SK-N-SH (cell line): ENCODE data around the gene CNOT9. TPM values are rescaled to one million over a fixed set of nuclear protein-coding genes. Genes with fewer than 3 reads are reported as not detected.

Experiments used
- CTCF ChIA-PET: fragments of 300-600, 350-600 bp; formaldehyde crosslinking; extraction: SDS; loops from one replicate; lab custom pipeline; 2021; lab: Yijun Ruan, JAX
- POLR2A ChIA-PET: fragments of 350-600 bp; sonication (Branson Sonifier 250); formaldehyde crosslinking; extraction: SDS; loops from one replicate; lab custom pipeline; 2020; ENCODE audit warnings: antibody characterized with exemption, inconsistent platforms; lab: Yijun Ruan, JAX
- DNase-seq: peaks from one replicate; pipeline ENCODE4 v3.0.0; 2012
- H2AFZ ChIP-seq: fragments of 200-600 bp; sonication (generic); 2 replicates; pipeline ENCODE4 v1.8.1; 2016; ENCODE audit warnings: antibody characterized with exemption, mild to moderate bottlenecking, low read depth
- H3F3A ChIP-seq: fragments of 200-600 bp; sonication (generic); replicated peaks from 2 replicates; pipeline ENCODE3; 2016; ENCODE audit warnings: antibody characterized with exemption, mild to moderate bottlenecking; ENCODE audit not compliant: insufficient read depth
- H3K27ac ChIP-seq, 2 experiments: fragments of 200-500 bp in 1 of 2; fragments of 200-600 bp in 1 of 2; sonication (Bioruptor generic) in 1 of 2; sonication (generic), shearing (Covaris generic) in 1 of 2; 2 replicates each; pipeline versions ENCODE4 v1.5.1 to v1.6.1; 2014 to 2016; ENCODE audit warnings: low read depth in 2 of 2, inconsistent platforms in 1 of 2, low read length in 1 of 2, mild to moderate bottlenecking in 1 of 2, mixed read lengths in 1 of 2
- H3K27me3 ChIP-seq: fragments of 200-600 bp; sonication (generic), shearing (Covaris generic); 2 replicates; pipeline ENCODE4 v1.6.1; 2016; ENCODE audit warnings: mixed run types; ENCODE audit not compliant: insufficient read depth
- H3K36me3 ChIP-seq, 2 experiments: fragments of 200-500 bp in 1 of 2; fragments of 200-600 bp in 1 of 2; sonication (Bioruptor generic) in 1 of 2; sonication (generic) in 1 of 2; replicated peaks in 1 of 2; 2 replicates each; pipeline versions ENCODE3 to v1.5.1; 2014 to 2016; ENCODE audit warnings: low read length in 1 of 2, mild to moderate bottlenecking in 1 of 2; ENCODE audit not compliant: insufficient read depth in 2 of 2, control insufficient read depth in 1 of 2
- H3K4me1 ChIP-seq, 2 experiments: fragments of 200-500 bp in 1 of 2; fragments of 200-600 bp in 1 of 2; sonication (Bioruptor generic) in 1 of 2; sonication (generic), shearing (Covaris generic) in 1 of 2; 2 replicates each; pipeline versions ENCODE4 v1.5.1 to v1.6.1; 2014 to 2016; ENCODE audit warnings: low read depth in 1 of 2, low read length in 1 of 2, mixed run types in 1 of 2; ENCODE audit not compliant: insufficient read depth in 2 of 2, control insufficient read depth in 1 of 2
- H3K4me2 ChIP-seq: fragments of 200-600 bp; sonication (generic), shearing (Covaris generic); 2 replicates; pipeline ENCODE4 v1.6.1; 2017; ENCODE audit warnings: mixed run types
- H3K4me3 ChIP-seq, 2 experiments: fragments of 200-500 bp in 1 of 2; fragments of 200-600 bp in 1 of 2; sonication (Bioruptor generic) in 1 of 2; sonication (generic), shearing (Covaris generic) in 1 of 2; 2 replicates each; pipeline versions ENCODE4 v1.5.1 to v1.8.1; 2014 to 2016; ENCODE audit warnings: low read depth in 2 of 2, inconsistent platforms in 1 of 2, low read length in 1 of 2, mild to moderate bottlenecking in 1 of 2, mixed read lengths in 1 of 2, moderate library complexity in 1 of 2
- H3K79me2 ChIP-seq: fragments of 200-600 bp; sonication (generic); 2 replicates; pipeline ENCODE4 v1.8.1; 2017; ENCODE audit warnings: mild to moderate bottlenecking; ENCODE audit not compliant: insufficient read depth
- H3K9ac ChIP-seq: fragments of 200-600 bp; sonication (generic); 2 replicates; pipeline ENCODE4 v1.6.1; 2017; ENCODE audit warnings: mixed run types
- H3K9me2 ChIP-seq: fragments of 200-600 bp; sonication (generic); 2 replicates; pipeline ENCODE4 v1.6.1; 2017; ENCODE audit warnings: mixed run types
- H3K9me3 ChIP-seq: fragments of 200-600 bp; sonication (generic); 2 replicates; pipeline ENCODE4 v1.6.1; 2017; ENCODE audit warnings: mixed run types, mild to moderate bottlenecking, moderate library complexity
- H4K20me1 ChIP-seq: fragments of 200-600 bp; sonication (generic); 2 replicates; pipeline ENCODE4 v1.6.1; 2017; ENCODE audit warnings: mild to moderate bottlenecking, mixed run types; ENCODE audit not compliant: insufficient read depth
- CHD2 ChIP-seq: fragments of 150-350 bp; IDR thresholded peaks from 2 replicates; pipeline ENCODE4 v1.6.1; 2018; ENCODE audit warnings: low read length; ENCODE audit not compliant: partially characterized antibody
- EP300 ChIP-seq, 2 experiments: IDR thresholded peaks; 2 replicates each; pipeline versions ENCODE4 v1.4.0 to v1.6.1; 2012; ENCODE audit warnings: borderline replicate concordance in 1 of 2, low read depth in 1 of 2, low read length in 1 of 2
- EZH2phosphoT487 ChIP-seq: fragments of 200-600 bp; sonication (generic); IDR thresholded peaks from 2 replicates; pipeline ENCODE4 v1.6.1; 2017; ENCODE audit warnings: low read depth, mixed run types, mild to moderate bottlenecking, antibody characterized with exemption, moderate library complexity, borderline replicate concordance
- FOXJ3 ChIP-seq: sonication (generic); formaldehyde crosslinking; IDR thresholded peaks from 2 replicates; pipeline ENCODE4 v1.5.1; 2020; ENCODE audit warnings: mild to moderate bottlenecking, missing genetic modification reagents
- GABPA ChIP-seq: IDR thresholded peaks from 2 replicates; pipeline ENCODE4 v1.4.0; 2012; ENCODE audit warnings: low read depth, mild to moderate bottlenecking
- MAX ChIP-seq: IDR thresholded peaks from 2 replicates; pipeline ENCODE4 v1.4.0; 2012; ENCODE audit warnings: low read depth
- MEF2A ChIP-seq: IDR thresholded peaks from 2 replicates; pipeline ENCODE4 v1.4.0; 2012; ENCODE audit warnings: low read depth, borderline replicate concordance
- MXI1 ChIP-seq: IDR thresholded peaks from 2 replicates; pipeline ENCODE4 v1.6.1; 2012; ENCODE audit warnings: mild to moderate bottlenecking, low read depth, low read length, improper control_type of control experiment
- NFIC ChIP-seq: IDR thresholded peaks from 2 replicates; pipeline ENCODE4 v1.4.0; 2012; ENCODE audit warnings: borderline replicate concordance
- POLR2AphosphoS5 ChIP-seq: IDR thresholded peaks from 2 replicates; pipeline ENCODE4 v1.6.1; 2012; ENCODE audit warnings: low read depth, low read length
- RAD21 ChIP-seq: IDR thresholded peaks from 2 replicates; pipeline ENCODE4 v1.6.1; 2012; ENCODE audit warnings: mild to moderate bottlenecking, low read length
- RCOR1 ChIP-seq: fragments of 150-350 bp; IDR thresholded peaks from 2 replicates; pipeline ENCODE4 v1.6.1; 2017; ENCODE audit warnings: antibody characterized with exemption, low read length
- RXRA ChIP-seq: IDR thresholded peaks from 2 replicates; pipeline ENCODE4 v1.4.0; 2012; ENCODE audit warnings: low read depth, mild to moderate bottlenecking, borderline replicate concordance
- SIN3A ChIP-seq: IDR thresholded peaks from 2 replicates; pipeline ENCODE4 v1.6.1; 2012; ENCODE audit warnings: low read depth, mild to moderate bottlenecking, low read length, moderate library complexity, borderline replicate concordance
- SMC3 ChIP-seq: IDR thresholded peaks from 2 replicates; pipeline ENCODE4 v1.6.1; 2012; ENCODE audit warnings: low read depth, low read length, improper control_type of control experiment
- USF1 ChIP-seq: IDR thresholded peaks from 2 replicates; pipeline ENCODE4 v1.4.0; 2012; ENCODE audit warnings: low read depth, borderline replicate concordance
- YY1 ChIP-seq: IDR thresholded peaks from 2 replicates; pipeline ENCODE4 v1.4.0; 2012; ENCODE audit warnings: low read depth, mild to moderate bottlenecking
- WGBS: methylation state at CpG from one replicate; pipeline ENCODE4 v1.1.6; 2017; ENCODE audit warnings: low lambda C conversion rate; 5-methylcytosine and 5-hydroxymethylcytosine counted together
- polyA plus RNA-seq, 3 experiments: library from polyadenylated mRNA; depleted of rRNA; stranded (reverse); fragments of >200 nt; gene quantifications; 2 replicates each; pipeline ENCODE4 v1.2.3, GENCODE V29; 2012
- TF ChIP-seq, protein P1 (sequence below): IDR thresholded peaks from 2 replicates; pipeline ENCODE4 v1.6.1; 2012; ENCODE audit warnings: mild to moderate bottlenecking, low read depth, low read length, moderate library complexity
- TF ChIP-seq, protein P2 (sequence below): fragments of 150-350 bp; IDR thresholded peaks from 2 replicates; pipeline ENCODE4 v1.6.1; 2016; ENCODE audit warnings: mild to moderate bottlenecking, low read depth, low read length
- TF ChIP-seq, protein P3 (sequence below): IDR thresholded peaks from 2 replicates; pipeline ENCODE4 v1.4.0; 2012; ENCODE audit warnings: low read depth, borderline replicate concordance

CNOT9 gene
- polyA plus RNA-seq, 1 of the 3 experiments (the other 2 are of a cell fraction) = 36.8 TPM

- Histone ChIP-seq H3K36me3 (peaks cover 0 to 18% of the 10 kb centered on the region in 2 experiments), H3K27me3 (no peaks in the 10 kb centered on the region), H3K4me2 (no peak overlapping the region), H2AFZ (no peak overlapping the region), H3K4me1 (no peaks in the 10 kb centered on the region), H3K4me3 (no peak overlapping the region), H4K20me1 (no peaks in the 10 kb centered on the region), H3K9me3 (no peaks in the 10 kb centered on the region), H3K79me2 (peaks cover 14% of the 10 kb centered on the region; the same call in 1 of the 2 replicates), H3K9ac (no peak overlapping the region)
- CTCF ChIA-PET = no interaction called here
- no peak for DNase-seq
- 88% methylated on average over 1 of the region's 1 CpG for WGBS
- TF ChIP-seq SMC3 = no peak
- no peak for TF ChIP-seq EZH2phosphoT487
- TF ChIP-seq MEF2A = no peak
- no peak for TF ChIP-seq YY1
- no peak for TF ChIP-seq POLR2AphosphoS5
- no peak for TF ChIP-seq RCOR1
- TF ChIP-seq, protein P1, sequence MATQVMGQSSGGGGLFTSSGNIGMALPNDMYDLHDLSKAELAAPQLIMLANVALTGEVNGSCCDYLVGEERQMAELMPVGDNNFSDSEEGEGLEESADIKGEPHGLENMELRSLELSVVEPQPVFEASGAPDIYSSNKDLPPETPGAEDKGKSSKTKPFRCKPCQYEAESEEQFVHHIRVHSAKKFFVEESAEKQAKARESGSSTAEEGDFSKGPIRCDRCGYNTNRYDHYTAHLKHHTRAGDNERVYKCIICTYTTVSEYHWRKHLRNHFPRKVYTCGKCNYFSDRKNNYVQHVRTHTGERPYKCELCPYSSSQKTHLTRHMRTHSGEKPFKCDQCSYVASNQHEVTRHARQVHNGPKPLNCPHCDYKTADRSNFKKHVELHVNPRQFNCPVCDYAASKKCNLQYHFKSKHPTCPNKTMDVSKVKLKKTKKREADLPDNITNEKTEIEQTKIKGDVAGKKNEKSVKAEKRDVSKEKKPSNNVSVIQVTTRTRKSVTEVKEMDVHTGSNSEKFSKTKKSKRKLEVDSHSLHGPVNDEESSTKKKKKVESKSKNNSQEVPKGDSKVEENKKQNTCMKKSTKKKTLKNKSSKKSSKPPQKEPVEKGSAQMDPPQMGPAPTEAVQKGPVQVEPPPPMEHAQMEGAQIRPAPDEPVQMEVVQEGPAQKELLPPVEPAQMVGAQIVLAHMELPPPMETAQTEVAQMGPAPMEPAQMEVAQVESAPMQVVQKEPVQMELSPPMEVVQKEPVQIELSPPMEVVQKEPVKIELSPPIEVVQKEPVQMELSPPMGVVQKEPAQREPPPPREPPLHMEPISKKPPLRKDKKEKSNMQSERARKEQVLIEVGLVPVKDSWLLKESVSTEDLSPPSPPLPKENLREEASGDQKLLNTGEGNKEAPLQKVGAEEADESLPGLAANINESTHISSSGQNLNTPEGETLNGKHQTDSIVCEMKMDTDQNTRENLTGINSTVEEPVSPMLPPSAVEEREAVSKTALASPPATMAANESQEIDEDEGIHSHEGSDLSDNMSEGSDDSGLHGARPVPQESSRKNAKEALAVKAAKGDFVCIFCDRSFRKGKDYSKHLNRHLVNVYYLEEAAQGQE = no peak
- no peak for TF ChIP-seq SIN3A
- no peak for TF ChIP-seq CHD2
- TF ChIP-seq USF1 = no peak
- TF ChIP-seq MXI1 = no peak
- no peak for TF ChIP-seq RAD21
- no peak for TF ChIP-seq RXRA
- TF ChIP-seq, all 33 proteins: peak for 0
- POLR2A ChIA-PET = no interaction called here
- H3F3A ChIP-seq = peaks cover 9% of the 10 kb centered on the region
- H3K9me2 ChIP-seq = no peaks in the 10 kb centered on the region
- H3K27ac ChIP-seq = no peak overlapping the region
Measured at GRCh38 chr2:218518876-218519275, 49.8 kb upstream of the CNOT9 start.

GRCh38 chr2:218523651-218524050, 45.0 kb upstream of the CNOT9 start:
- Histone ChIP-seq H3K9me3 (no peaks in the 10 kb centered on the region), H3K4me1 (no peaks in the 10 kb centered on the region), H3K9me2 (no peaks in the 10 kb centered on the region), H3K27ac (no peak overlapping the region), H4K20me1 (no peaks in the 10 kb centered on the region), H3F3A (no peaks in the 10 kb centered on the region), H2AFZ (no peak overlapping the region), H3K4me3 (no peak overlapping the region), H3K4me2 (no peak overlapping the region), H3K79me2 (no peaks in the 10 kb centered on the region), H3K9ac (no peak overlapping the region), H3K36me3 (peaks cover 6 to 48% of the 10 kb centered on the region in 2 experiments), H3K27me3 (no peaks in the 10 kb centered on the region)
- CTCF ChIA-PET = no interaction called here
- DNase-seq = no peak
- 100% methylated on average over 1 of the region's 1 CpG for WGBS
- POLR2A ChIA-PET = no interaction called here
- TF ChIP-seq NFIC = no peak
- no peak for TF ChIP-seq RCOR1
- TF ChIP-seq EP300 (IDR thresholded peaks at IDR 0.05; ENCODE audit: borderline replicate concordance in 1 of 2, low read depth in 1 of 2, low read length in 1 of 2) = no peak
- TF ChIP-seq, protein P2, sequence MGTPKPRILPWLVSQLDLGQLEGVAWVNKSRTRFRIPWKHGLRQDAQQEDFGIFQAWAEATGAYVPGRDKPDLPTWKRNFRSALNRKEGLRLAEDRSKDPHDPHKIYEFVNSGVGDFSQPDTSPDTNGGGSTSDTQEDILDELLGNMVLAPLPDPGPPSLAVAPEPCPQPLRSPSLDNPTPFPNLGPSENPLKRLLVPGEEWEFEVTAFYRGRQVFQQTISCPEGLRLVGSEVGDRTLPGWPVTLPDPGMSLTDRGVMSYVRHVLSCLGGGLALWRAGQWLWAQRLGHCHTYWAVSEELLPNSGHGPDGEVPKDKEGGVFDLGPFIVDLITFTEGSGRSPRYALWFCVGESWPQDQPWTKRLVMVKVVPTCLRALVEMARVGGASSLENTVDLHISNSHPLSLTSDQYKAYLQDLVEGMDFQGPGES = no peak
- no peak for TF ChIP-seq GABPA
- no peak for TF ChIP-seq MAX
- TF ChIP-seq FOXJ3 (CRISPR knock-in tag) = no peak
- no peak for TF ChIP-seq MXI1
- TF ChIP-seq, protein P3, sequence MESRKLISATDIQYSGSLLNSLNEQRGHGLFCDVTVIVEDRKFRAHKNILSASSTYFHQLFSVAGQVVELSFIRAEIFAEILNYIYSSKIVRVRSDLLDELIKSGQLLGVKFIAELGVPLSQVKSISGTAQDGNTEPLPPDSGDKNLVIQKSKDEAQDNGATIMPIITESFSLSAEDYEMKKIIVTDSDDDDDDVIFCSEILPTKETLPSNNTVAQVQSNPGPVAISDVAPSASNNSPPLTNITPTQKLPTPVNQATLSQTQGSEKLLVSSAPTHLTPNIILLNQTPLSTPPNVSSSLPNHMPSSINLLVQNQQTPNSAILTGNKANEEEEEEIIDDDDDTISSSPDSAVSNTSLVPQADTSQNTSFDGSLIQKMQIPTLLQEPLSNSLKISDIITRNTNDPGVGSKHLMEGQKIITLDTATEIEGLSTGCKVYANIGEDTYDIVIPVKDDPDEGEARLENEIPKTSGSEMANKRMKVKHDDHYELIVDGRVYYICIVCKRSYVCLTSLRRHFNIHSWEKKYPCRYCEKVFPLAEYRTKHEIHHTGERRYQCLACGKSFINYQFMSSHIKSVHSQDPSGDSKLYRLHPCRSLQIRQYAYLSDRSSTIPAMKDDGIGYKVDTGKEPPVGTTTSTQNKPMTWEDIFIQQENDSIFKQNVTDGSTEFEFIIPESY = no peak
